Osteocyte (in vitro differentiated cells): ENCODE measurements around the gene PNPLA2. TPM values are rescaled to one million over a fixed set of nuclear protein-coding genes. Genes with fewer than 3 reads are reported as not detected.

ENCODE experiments used
- DNase-seq: peaks from one replicate; pipeline ENCODE4 v3.0.0; 2021; ENCODE audit warnings: mixed read lengths; ENCODE audit not compliant: unreplicated experiment; ENCODE audit errors: extremely low spot score
- H3K27ac Mint-ChIP-seq: one replicate; pipeline ENCODE4 v1.8.0; 2021; ENCODE audit warnings: mild to moderate bottlenecking, mixed read lengths; ENCODE audit not compliant: unreplicated experiment
- H3K27me3 Mint-ChIP-seq: one replicate; pipeline ENCODE4 v1.8.0; 2021; ENCODE audit warnings: mixed read lengths; ENCODE audit not compliant: unreplicated experiment
- H3K36me3 Mint-ChIP-seq: one replicate; pipeline ENCODE4 v1.8.0; 2021; ENCODE audit warnings: mixed read lengths; ENCODE audit not compliant: unreplicated experiment
- H3K4me1 Mint-ChIP-seq: one replicate; pipeline ENCODE4 v1.8.0; 2021; ENCODE audit warnings: mixed read lengths; ENCODE audit not compliant: unreplicated experiment
- H3K4me3 Mint-ChIP-seq: one replicate; pipeline ENCODE4 v1.8.0; 2021; ENCODE audit warnings: mild to moderate bottlenecking, moderate library complexity, mixed read lengths; ENCODE audit not compliant: unreplicated experiment
- H3K9me3 Mint-ChIP-seq: one replicate; pipeline ENCODE4 v1.8.0; 2021; ENCODE audit warnings: mixed read lengths; ENCODE audit not compliant: unreplicated experiment
- total RNA-seq: library from RNA; stranded (reverse); gene quantifications from 2 replicates; pipeline ENCODE4 v1.2.1, GENCODE V29; 2021
- TF ChIP-seq, protein P1 (sequence below): fragments of 200-600 bp; sonication (generic); IDR thresholded peaks from 2 replicates; pipeline ENCODE4 v1.5.0; 2021; ENCODE audit warnings: antibody characterized with exemption, mild to moderate bottlenecking, moderate library complexity

Gene PNPLA2
- total RNA-seq, 1 donor from 2014 or later = 96.4 TPM

DNA sequence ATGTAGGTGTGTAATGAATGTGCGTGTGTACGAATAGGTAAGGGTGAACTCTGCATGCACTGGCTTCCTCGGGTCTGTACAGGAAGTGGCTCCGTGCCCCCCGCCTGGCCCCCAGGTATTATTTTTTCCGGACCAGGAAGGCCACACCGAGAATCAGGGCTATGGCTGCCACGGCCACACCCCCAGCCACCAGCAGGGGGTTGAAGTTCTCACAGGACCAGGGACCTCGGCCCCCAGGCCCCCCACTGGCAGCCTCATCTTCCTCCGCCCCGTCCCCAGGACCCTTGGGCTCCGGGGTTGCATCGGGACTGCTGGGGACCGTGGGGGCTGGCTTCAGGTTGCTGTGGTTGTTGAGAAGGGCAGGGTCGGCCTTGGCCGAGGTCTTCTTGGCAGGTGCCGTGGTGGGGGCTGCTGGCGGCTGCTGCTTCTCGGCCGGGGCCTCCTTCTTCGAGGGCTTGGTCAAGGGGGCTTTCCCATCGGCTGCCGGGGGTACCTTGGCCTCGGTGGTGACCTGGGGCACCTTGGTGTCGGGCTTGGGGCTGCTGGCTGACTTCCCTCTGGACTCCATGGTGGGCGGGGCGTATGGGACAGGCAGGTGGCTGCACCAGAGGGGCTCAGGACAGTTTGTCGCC is 30.6 kb upstream of the PNPLA2 start:
- Mint-ChIP-seq H3K36me3 (peaks cover 3% of the 10 kb centered on the region), H3K4me1 (peaks cover 12% of the 10 kb centered on the region), H3K9me3 (no peaks in the 10 kb centered on the region), H3K27ac (no peak overlapping the region), H3K27me3 (no peaks in the 10 kb centered on the region), H3K4me3 (no peak overlapping the region)
- TF ChIP-seq, protein P1, sequence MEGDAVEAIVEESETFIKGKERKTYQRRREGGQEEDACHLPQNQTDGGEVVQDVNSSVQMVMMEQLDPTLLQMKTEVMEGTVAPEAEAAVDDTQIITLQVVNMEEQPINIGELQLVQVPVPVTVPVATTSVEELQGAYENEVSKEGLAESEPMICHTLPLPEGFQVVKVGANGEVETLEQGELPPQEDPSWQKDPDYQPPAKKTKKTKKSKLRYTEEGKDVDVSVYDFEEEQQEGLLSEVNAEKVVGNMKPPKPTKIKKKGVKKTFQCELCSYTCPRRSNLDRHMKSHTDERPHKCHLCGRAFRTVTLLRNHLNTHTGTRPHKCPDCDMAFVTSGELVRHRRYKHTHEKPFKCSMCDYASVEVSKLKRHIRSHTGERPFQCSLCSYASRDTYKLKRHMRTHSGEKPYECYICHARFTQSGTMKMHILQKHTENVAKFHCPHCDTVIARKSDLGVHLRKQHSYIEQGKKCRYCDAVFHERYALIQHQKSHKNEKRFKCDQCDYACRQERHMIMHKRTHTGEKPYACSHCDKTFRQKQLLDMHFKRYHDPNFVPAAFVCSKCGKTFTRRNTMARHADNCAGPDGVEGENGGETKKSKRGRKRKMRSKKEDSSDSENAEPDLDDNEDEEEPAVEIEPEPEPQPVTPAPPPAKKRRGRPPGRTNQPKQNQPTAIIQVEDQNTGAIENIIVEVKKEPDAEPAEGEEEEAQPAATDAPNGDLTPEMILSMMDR = no peak
- DNase-seq = no peak

DNA sequence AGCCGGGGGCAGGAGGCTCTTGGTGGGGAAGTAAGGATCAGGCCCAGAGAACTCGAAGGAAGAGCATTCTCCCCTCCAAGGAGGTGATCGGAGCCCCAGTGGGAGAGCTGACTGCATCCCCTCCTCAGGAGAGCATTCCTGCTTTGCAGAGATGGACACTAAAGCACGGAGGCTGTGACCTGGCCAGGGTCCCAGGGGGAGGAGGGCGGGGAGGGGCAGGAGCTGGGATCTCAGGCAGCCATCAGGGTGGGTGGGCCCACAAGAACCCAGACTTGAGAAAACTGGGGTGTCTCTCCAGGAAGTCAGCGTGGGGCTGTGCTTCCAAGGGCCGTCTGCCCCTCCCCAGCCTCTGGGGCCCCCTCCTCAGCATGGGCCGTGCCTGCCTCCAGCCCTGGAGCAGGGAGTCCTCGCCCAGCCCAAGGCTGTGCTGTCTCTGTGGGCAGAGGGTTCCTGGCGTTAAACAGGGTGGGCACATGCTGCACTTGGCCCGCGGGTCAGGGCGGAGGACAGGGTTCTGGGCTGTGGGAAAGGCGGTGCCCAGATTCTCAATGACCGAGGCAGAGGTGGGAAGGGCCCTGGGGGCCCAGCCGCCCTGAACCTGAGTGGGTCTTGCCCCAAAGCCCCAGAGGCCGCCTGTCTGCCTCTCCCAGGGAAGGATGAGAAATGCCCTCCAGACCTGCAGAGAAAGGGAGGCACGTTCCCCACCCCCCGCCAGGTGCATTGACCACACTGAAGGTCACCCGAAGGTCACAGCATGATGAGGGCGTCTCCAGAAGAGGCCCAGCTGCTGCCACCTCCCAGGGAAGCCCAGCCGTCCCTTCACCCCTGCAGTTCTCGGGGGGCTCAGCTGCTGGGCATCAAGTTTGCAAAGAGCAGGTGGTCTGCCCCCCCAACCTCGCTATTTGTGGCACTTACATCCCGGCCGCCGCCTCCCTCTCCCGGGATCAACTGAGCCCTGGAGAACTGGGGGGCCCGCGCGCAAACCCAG is 29.5 kb upstream of the PNPLA2 start:
- peaks cover 3% of the 10 kb centered on the region for H3K4me1 Mint-ChIP-seq
- no peaks in the 10 kb centered on the region for H3K9me3 Mint-ChIP-seq
- H3K36me3 Mint-ChIP-seq = no peaks in the 10 kb centered on the region
- no peak for DNase-seq
- no peaks in the 10 kb centered on the region for H3K27me3 Mint-ChIP-seq
- H3K4me3 Mint-ChIP-seq = no peak overlapping the region
- TF ChIP-seq, protein P1 = no peak
- no peak overlapping the region for H3K27ac Mint-ChIP-seq

DNA sequence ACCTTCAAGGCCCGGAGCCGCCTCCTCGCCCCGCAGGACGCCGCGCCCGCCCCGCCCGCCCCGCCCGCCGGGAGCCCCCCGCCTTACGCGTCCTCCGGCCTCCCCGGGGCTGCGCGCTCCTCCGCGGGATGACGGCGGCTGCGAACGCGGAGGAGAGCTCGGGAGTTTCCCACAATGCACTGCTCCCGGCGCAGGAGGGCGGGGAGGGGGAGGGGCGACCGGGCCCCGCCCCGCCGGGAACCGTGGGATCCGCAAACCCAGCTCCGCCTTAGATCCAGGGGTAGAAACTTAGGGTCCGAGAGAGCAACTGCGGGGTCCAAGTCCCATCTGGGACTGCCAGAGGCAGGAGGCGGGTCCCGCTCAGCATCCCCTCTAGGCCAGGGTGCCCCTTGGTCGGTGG is 28.8 kb upstream of the PNPLA2 start, which contains the start of gene CEND1:
Gene CEND1, minus strand, starts transcription at position 148 of the 400 bp plus-strand sequence. CDS start 1,514 bp downstream, outside the sequence.
- peak; percentile 83 for DNase-seq
- Mint-ChIP-seq H3K27me3 (no peaks in the 10 kb centered on the region), H3K9me3 (no peaks in the 10 kb centered on the region), H3K4me1 (peaks cover 3% of the 10 kb centered on the region), H3K4me3 (no peak within 1 kb of the TSS), H3K36me3 (no peaks in the 10 kb centered on the region), H3K27ac (peak within 1 kb of the TSS; percentile 7)
- TF ChIP-seq, protein P1 = no peak

DNA sequence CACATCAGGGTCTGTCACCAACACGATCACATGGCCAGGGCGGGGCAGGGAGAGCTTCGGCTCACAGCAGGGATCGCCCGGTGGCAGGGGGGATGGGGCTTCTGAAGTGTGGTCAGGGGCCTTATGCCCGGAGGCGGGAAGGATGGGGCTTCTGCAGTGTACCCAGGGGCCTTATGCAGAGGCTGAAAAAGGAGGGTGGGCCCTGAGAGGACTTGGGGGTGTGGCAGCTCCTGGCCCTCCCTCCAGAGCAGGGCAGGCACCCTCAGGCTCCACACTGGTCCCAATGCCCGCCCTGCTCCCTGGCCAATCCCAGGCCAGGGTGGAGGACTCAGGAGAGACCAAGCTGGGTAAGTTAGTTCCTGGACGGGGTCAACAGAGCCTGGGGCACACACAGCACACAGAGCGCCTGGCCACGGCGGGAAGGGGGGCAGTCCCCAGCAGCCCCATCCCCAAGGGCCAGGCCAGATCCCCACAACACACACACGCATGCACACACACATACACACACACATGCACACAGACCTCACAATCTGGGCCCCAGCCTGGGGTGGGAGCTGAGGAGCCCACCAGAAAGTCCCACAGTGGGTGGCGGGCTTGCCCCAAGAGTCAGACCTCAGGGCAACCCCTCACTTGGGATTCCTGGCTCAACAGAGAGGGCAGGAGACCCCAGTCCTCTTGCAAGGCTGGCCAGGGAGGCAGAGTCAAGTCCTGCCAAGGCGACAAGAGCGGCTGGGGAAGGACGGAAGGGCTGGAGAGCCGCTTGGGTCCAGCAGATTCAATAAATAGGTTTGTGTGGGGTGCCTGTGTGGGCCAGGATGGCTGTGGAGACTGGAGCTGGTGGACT is 27.8 kb upstream of the PNPLA2 start:
- no peak for DNase-seq
- TF ChIP-seq, protein P1 = no peak
- Mint-ChIP-seq H3K27me3 (no peaks in the 10 kb centered on the region), H3K9me3 (no peaks in the 10 kb centered on the region), H3K36me3 (no peaks in the 10 kb centered on the region), H3K27ac (peak overlapping the region; percentile 7), H3K4me1 (peaks cover 9% of the 10 kb centered on the region), H3K4me3 (no peak overlapping the region)
